Raji (cell line): ENCODE measurements around the gene ADARB1.

Source experiments
- POLR2A ChIP-seq: IDR thresholded peaks from 2 replicates; pipeline ENCODE4 v1.6.1; 2011; ENCODE audit warnings: low read depth, low read length, control low read depth; ENCODE audit not compliant: insufficient read depth

Gene ADARB1

GRCh38 chr21:45253180-45253579, 178.8 kb downstream of the ADARB1 start:
- TF ChIP-seq POLR2A = no peak

GRCh38 chr21:45253633-45254459, 179.5 kb downstream of the ADARB1 start:
- TF ChIP-seq POLR2A = no peak

GRCh38 chr21:45254460-45254930, 180.1 kb downstream of the ADARB1 start:
- TF ChIP-seq POLR2A = no peak

GRCh38 chr21:45255381-45256020, 181.1 kb downstream of the ADARB1 start:
- no peak for TF ChIP-seq POLR2A

GRCh38 chr21:45256021-45256911, 181.9 kb downstream of the ADARB1 start:
- TF ChIP-seq POLR2A = no peak

GRCh38 chr21:45256912-45257672, 182.7 kb downstream of the ADARB1 start:
- TF ChIP-seq POLR2A = no peak

- TF ChIP-seq POLR2A = no peak
Measured at GRCh38 chr21:45257673-45258341, 183.4 kb downstream of the ADARB1 start.

- TF ChIP-seq POLR2A = no peak
Measured at GRCh38 chr21:45258466-45258865, 184.1 kb downstream of the ADARB1 start.

- TF ChIP-seq POLR2A = no peak
Measured at GRCh38 chr21:45259206-45259840, 184.9 kb downstream of the ADARB1 start.

- TF ChIP-seq POLR2A = no peak
Measured at GRCh38 chr21:45260191-45260825, 185.9 kb downstream of the ADARB1 start.

- no peak for TF ChIP-seq POLR2A
Measured at GRCh38 chr21:45261093-45261492, 186.7 kb downstream of the ADARB1 start.

- no peak for TF ChIP-seq POLR2A
Measured at GRCh38 chr21:45262041-45262581, 187.7 kb downstream of the ADARB1 start.

GRCh38 chr21:45262616-45263015, 188.2 kb downstream of the ADARB1 start:
- no peak for TF ChIP-seq POLR2A
